DND-41 (cell line): ENCODE measurements around the gene MFAP1.

Source experiments
- ATAC-seq: fragments of 200-7000 bp; cut with Tn5 transposase; 3 replicates; pipeline ENCODE4 v1.9.1; 2021; ENCODE audit warnings: low read depth; ENCODE audit not compliant: insufficient read depth
- DNase-seq: peaks from one replicate; pipeline ENCODE4 v3.0.0-alpha.2; 2020
- H2AFZ ChIP-seq: 2 replicates; pipeline ENCODE4 v1.6.0; 2012; ENCODE audit warnings: low read depth, low read length
- H3K27ac ChIP-seq: 2 replicates; pipeline ENCODE4 v1.5.1; 2012; ENCODE audit warnings: low read length, inconsistent platforms
- H3K27me3 ChIP-seq: fragments of 200-600 bp; sonication (generic); 2 replicates; pipeline ENCODE4 v1.6.0; 2012; ENCODE audit warnings: low read length, mild to moderate bottlenecking, inconsistent platforms; ENCODE audit not compliant: insufficient read depth, poor library complexity
- H3K36me3 ChIP-seq: 2 replicates; pipeline ENCODE4 v1.5.1; 2012; ENCODE audit warnings: low read length, inconsistent platforms; ENCODE audit not compliant: insufficient read depth
- H3K4me1 ChIP-seq: 2 replicates; pipeline ENCODE4 v1.5.1; 2012; ENCODE audit warnings: mild to moderate bottlenecking, low read length; ENCODE audit not compliant: insufficient read depth
- H3K4me2 ChIP-seq: 2 replicates; pipeline ENCODE4 v1.6.0; 2012; ENCODE audit warnings: mild to moderate bottlenecking, moderate library complexity, low read length, inconsistent platforms; ENCODE audit not compliant: insufficient read depth
- H3K4me3 ChIP-seq, 2 experiments: fragments of 200-600 bp in 1 of 2; shearing (Covaris generic) in 1 of 2; 2 replicates each; pipeline ENCODE4 v1.5.1; 2012 to 2016; ENCODE audit warnings: inconsistent platforms in 2 of 2, low read length in 2 of 2, mild to moderate bottlenecking in 2 of 2, low read depth in 1 of 2, moderate library complexity in 1 of 2
- H3K79me2 ChIP-seq: 2 replicates; pipeline ENCODE4 v1.6.0; 2012; ENCODE audit warnings: low read length, inconsistent platforms; ENCODE audit not compliant: insufficient read depth
- H3K9ac ChIP-seq: 2 replicates; pipeline ENCODE4 v1.6.0; 2012; ENCODE audit warnings: low read depth, mild to moderate bottlenecking, inconsistent platforms, low read length, moderate library complexity
- H3K9me3 ChIP-seq: 2 replicates; pipeline ENCODE4 v1.5.1; 2012; ENCODE audit warnings: low read length, moderate library complexity, mild to moderate bottlenecking, inconsistent platforms; ENCODE audit not compliant: insufficient read depth, severe bottlenecking
- H4K20me1 ChIP-seq: 2 replicates; pipeline ENCODE4 v1.6.0; 2012; ENCODE audit warnings: low read length; ENCODE audit not compliant: insufficient read depth
- CTCF ChIP-seq: IDR thresholded peaks from 2 replicates; pipeline ENCODE4 v1.5.1; 2012; ENCODE audit warnings: borderline replicate concordance, low read length, moderate library complexity, mild to moderate bottlenecking; ENCODE audit not compliant: poor library complexity, severe bottlenecking; ENCODE audit errors: extremely low read depth
- EZH2 ChIP-seq: IDR thresholded peaks from 3 replicates; pipeline ENCODE4 v1.6.1; 2012; ENCODE audit warnings: borderline replicate concordance, low read depth, mild to moderate bottlenecking, moderate library complexity, low read length, inconsistent platforms; ENCODE audit not compliant: severe bottlenecking

MFAP1 gene

GRCh38 chr15:43800286-43801141, 24.0 kb downstream of the MFAP1 start, which contains the start of gene HYPK:
HYPK (plus strand) TSS chr15:43800599; CDS start chr15:43800623, 24 bp downstream.
- H3K4me2 ChIP-seq: peak within 1 kb of the TSS; percentile 77
- peak; percentile 91 for DNase-seq
- H3K9me3 ChIP-seq: no peaks in the 10 kb centered on the region
- peaks cover 4% of the 10 kb centered on the region; the same call in 1 of the 2 replicates for H4K20me1 ChIP-seq
- H3K4me1 ChIP-seq: peaks cover 21% of the 10 kb centered on the region
- peaks cover 70% of the 10 kb centered on the region for H3K36me3 ChIP-seq
- peak within 1 kb of the TSS; percentile 67 to 88 for H3K4me3 ChIP-seq
- peak within 1 kb of the TSS; percentile 94 for H2AFZ ChIP-seq
- H3K79me2 ChIP-seq: peaks cover 23% of the 10 kb centered on the region
- ATAC-seq: peak; percentile 96
- TF ChIP-seq EZH2 (no peak), CTCF (no peak)
- H3K9ac ChIP-seq: peak within 1 kb of the TSS; percentile 73
- H3K27me3 ChIP-seq: no peaks in the 10 kb centered on the region
- peak within 1 kb of the TSS; percentile 96 for H3K27ac ChIP-seq

- Histone ChIP-seq H3K36me3 (peaks cover 70% of the 10 kb centered on the region), H3K27ac (peak within 1 kb of the TSS; percentile 96), H3K79me2 (peaks cover 29% of the 10 kb centered on the region), H3K4me2 (peak within 1 kb of the TSS; percentile 77), H3K9me3 (no peaks in the 10 kb centered on the region), H3K27me3 (no peaks in the 10 kb centered on the region), H2AFZ (peak within 1 kb of the TSS; percentile 94), H4K20me1 (peaks cover 10% of the 10 kb centered on the region), H3K4me1 (peaks cover 26% of the 10 kb centered on the region), H3K4me3 (peak within 1 kb of the TSS; percentile 67 to 88), H3K9ac (peak within 1 kb of the TSS; percentile 73)
- no peak for ATAC-seq
- no peak for DNase-seq
- TF ChIP-seq EZH2 (no peak), CTCF (no peak)
These were observed 24.6 kb downstream of the MFAP1 start, which contains the start of gene SERINC4 for GRCh38 chr15:43799945-43800285. SERINC4 (minus strand) TSS chr15:43800220; CDS start chr15:43799986, 234 bp downstream.

- ATAC-seq: no peak
- peak overlapping the region; percentile 96 for H3K27ac ChIP-seq
- peak overlapping the region; percentile 73; the same call in 1 of the 2 replicates for H3K9ac ChIP-seq
- no peak overlapping the region for H2AFZ ChIP-seq
- H3K4me1 ChIP-seq: peaks cover 32% of the 10 kb centered on the region
- DNase-seq: no peak
- peaks cover 70% of the 10 kb centered on the region for H3K36me3 ChIP-seq
- H3K4me3 ChIP-seq: no peak overlapping the region
- H4K20me1 ChIP-seq: peaks cover 16% of the 10 kb centered on the region
- no peaks in the 10 kb centered on the region for H3K9me3 ChIP-seq
- no peaks in the 10 kb centered on the region for H3K27me3 ChIP-seq
- H3K4me2 ChIP-seq: peak overlapping the region; percentile 77; the same call in 1 of the 2 replicates
- peaks cover 35% of the 10 kb centered on the region for H3K79me2 ChIP-seq
- TF ChIP-seq EZH2 (no peak), CTCF (peak; percentile 14)
These were observed 25.1 kb downstream of the MFAP1 start for GRCh38 chr15:43799209-43799944.
